GM23248 (cell line): ENCODE results near the gene SETBP1.

Source experiments
- EZH2 ChIP-seq: fragments of 200-600 bp; sonication (generic); IDR thresholded peaks from 2 replicates; pipeline ENCODE4 v1.6.1; 2018; ENCODE audit warnings: antibody characterized with exemption, mild to moderate bottlenecking; ENCODE audit not compliant: insufficient read depth, poor library complexity, severe bottlenecking
- EZH2phosphoT487 ChIP-seq: fragments of 200-600 bp; sonication (generic); IDR thresholded peaks from 2 replicates; pipeline ENCODE4 v1.6.1; 2018; ENCODE audit warnings: antibody characterized with exemption, moderate library complexity, mild to moderate bottlenecking, low read depth; ENCODE audit not compliant: insufficient read depth

DNA sequence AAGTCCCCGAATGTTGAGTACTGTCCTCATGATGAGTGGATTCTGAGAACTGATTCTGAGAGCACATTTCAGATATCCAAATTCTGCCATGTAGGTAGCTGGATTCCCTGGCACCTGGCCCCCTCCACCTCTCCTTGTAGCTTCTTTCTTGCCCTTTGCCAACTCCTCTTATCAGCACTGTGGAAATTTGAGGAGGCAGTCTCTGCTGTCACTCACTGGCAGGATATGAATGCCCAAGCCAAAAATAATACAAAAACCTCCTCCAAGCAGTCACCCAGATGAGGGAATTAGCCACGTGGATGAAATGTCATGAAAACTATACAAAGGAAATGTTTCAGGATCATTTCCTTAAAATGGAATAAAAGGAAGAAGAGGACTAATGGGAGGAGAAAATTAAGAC is 276.8 kb downstream of the SETBP1 start:
- TF ChIP-seq EZH2 (no peak), EZH2phosphoT487 (no peak)
